HepG2 (cell line): Measurements from ENCODE around the gene HCRTR1.

ENCODE experiments used
- CBX2 ChIP-seq, 2 experiments: fragments of 200-600 bp in 1 of 2; sonication (generic); formaldehyde crosslinking in 1 of 2; IDR thresholded peaks; 2 replicates each; pipeline versions ENCODE4 v1.7.0 to v1.8.1; 2018 to 2022; ENCODE audit warnings: low read depth in 2 of 2, low read length in 1 of 2, mild to moderate bottlenecking in 1 of 2, missing genetic modification reagents in 1 of 2
- CTCF ChIP-seq: sonication (generic); formaldehyde crosslinking; IDR thresholded peaks from 2 replicates; pipeline ENCODE4 v1.5.0; 2020; ENCODE audit warnings: mild to moderate bottlenecking, missing genetic modification reagents, moderate library complexity
- HES4 ChIP-seq: sonication (generic); formaldehyde crosslinking; IDR thresholded peaks from 2 replicates; pipeline ENCODE4 v1.9.0; 2021; ENCODE audit warnings: mild to moderate bottlenecking, missing genetic modification reagents, borderline replicate concordance
- HHEX ChIP-seq: IDR thresholded peaks from 2 replicates; pipeline ENCODE4 v1.6.1; 2016; ENCODE audit warnings: control low read depth
- HMG20A ChIP-seq: IDR thresholded peaks from 2 replicates; pipeline ENCODE4 v1.6.1; 2016; ENCODE audit warnings: borderline replicate concordance
- MBNL3 ChIP-seq: fragments of 250-450 bp; sonication (Bioruptor Pico); conservative IDR thresholded peaks from 2 replicates; pipeline ENCODE4 v1.8.0; 2022; ENCODE audit warnings: mild to moderate bottlenecking, inconsistent platforms
- NFYC ChIP-seq: IDR thresholded peaks from 2 replicates; pipeline ENCODE4 v1.6.1; 2016; ENCODE audit warnings: missing genetic modification reagents, missing compliant biosample characterization
- POLR2A ChIP-seq, 2 experiments: IDR thresholded peaks; 2 replicates each; pipeline ENCODE4 v1.6.1; 2011; ENCODE audit warnings: low read depth in 2 of 2, low read length in 2 of 2, mild to moderate bottlenecking in 1 of 2, moderate library complexity in 1 of 2; ENCODE audit not compliant: insufficient read depth in 1 of 2
- POLR2AphosphoS2 ChIP-seq: IDR thresholded peaks from 2 replicates; pipeline ENCODE4 v1.6.1; 2011; ENCODE audit warnings: low read depth, low read length, improper control_type of control experiment
- REST ChIP-seq, 2 experiments: IDR thresholded peaks; 2 replicates each; pipeline ENCODE4 v1.6.1; 2011 to 2012; ENCODE audit warnings: low read length in 2 of 2, borderline replicate concordance in 1 of 2, low read depth in 1 of 2, mild to moderate bottlenecking in 1 of 2, moderate library complexity in 1 of 2
- ZC3H13 ChIP-seq: sonication (generic); formaldehyde crosslinking; IDR thresholded peaks from 2 replicates; pipeline ENCODE4 v1.8.1; 2023; ENCODE audit warnings: mild to moderate bottlenecking, missing genetic modification reagents, moderate library complexity
- ZNF225 ChIP-seq: sonication (generic); formaldehyde crosslinking; IDR thresholded peaks from 2 replicates; pipeline ENCODE4 v1.4.0; 2020; ENCODE audit warnings: mild to moderate bottlenecking, missing genetic modification reagents
- ZNF24 ChIP-seq: fragments of 450-650 bp; IDR thresholded peaks from 2 replicates; pipeline ENCODE4 v1.6.1; 2017; ENCODE audit warnings: antibody characterized with exemption, mild to moderate bottlenecking
- ZNF367 ChIP-seq: sonication (generic); formaldehyde crosslinking; IDR thresholded peaks from 2 replicates; pipeline ENCODE4 v1.4.0; 2020; ENCODE audit warnings: missing genetic modification reagents, borderline replicate concordance

- TF ChIP-seq CBX2 (IDR thresholded peaks at IDR 0.05; ENCODE audit: low read depth, low read length) (no peak), CBX2 (CRISPR knock-in tag; IDR thresholded peaks at IDR 0.05; ENCODE audit: low read depth) (no peak), REST (IDR thresholded peaks at IDR 0.05; ENCODE audit: borderline replicate concordance in 1 of 2, low read depth in 1 of 2, low read length in 2 of 2) (no peak), POLR2A (IDR thresholded peaks at IDR 0.05; ENCODE audit: insufficient read depth in 1 of 2, low read depth in 2 of 2, low read length in 2 of 2) (no peak), CTCF (CRISPR knock-in tag) (no peak), NFYC (CRISPR knock-in tag) (no peak), ZNF225 (CRISPR knock-in tag) (no peak), HES4 (no peak), HHEX (CRISPR knock-in tag) (no peak), POLR2AphosphoS2 (no peak), ZC3H13 (CRISPR knock-in tag) (no peak), ZNF24 (no peak), HMG20A (CRISPR knock-in tag) (no peak), ZNF367 (CRISPR knock-in tag) (no peak), MBNL3 (CRISPR knock-in tag) (no peak)
Observed at GRCh38 chr1:31655104-31655503, 37.6 kb downstream of the HCRTR1 start.
